Neuronal stem cell (in vitro differentiated cells): ENCODE data around the gene LAMB4.

Experiments
- DNase-seq: peaks from one replicate; pipeline ENCODE4 v3.0.0-alpha.2; 2013; ENCODE audit warnings: low spot score
- H2AFZ ChIP-seq: one replicate; pipeline ENCODE4 v1.6.1; 2013; ENCODE audit warnings: mild to moderate bottlenecking, low read length, inconsistent platforms
- H2AK5ac ChIP-seq: 2 replicates; pipeline ENCODE4 v1.6.1; 2013; ENCODE audit warnings: low read depth, mild to moderate bottlenecking, inconsistent platforms, low read length, moderate library complexity, mixed read lengths
- H2BK120ac ChIP-seq: 2 replicates; pipeline ENCODE4 v1.6.1; 2013; ENCODE audit warnings: low read depth, mild to moderate bottlenecking, inconsistent platforms, low read length, moderate library complexity, mixed read lengths
- H2BK12ac ChIP-seq: one replicate; pipeline ENCODE4 v1.6.1; 2013; ENCODE audit warnings: low read length, inconsistent platforms
- H2BK15ac ChIP-seq: 2 replicates; pipeline ENCODE4 v1.6.1; 2013; ENCODE audit warnings: mild to moderate bottlenecking, low read length, inconsistent platforms, mixed read lengths
- H2BK5ac ChIP-seq: one replicate; pipeline ENCODE4 v1.6.1; 2013; ENCODE audit warnings: inconsistent platforms, mild to moderate bottlenecking, low read length, moderate library complexity
- H3K14ac ChIP-seq: one replicate; pipeline ENCODE4 v1.6.1; 2013; ENCODE audit warnings: low read length, inconsistent platforms
- H3K18ac ChIP-seq: 2 replicates; pipeline ENCODE4 v1.6.1; 2013; ENCODE audit warnings: low read length, inconsistent platforms
- H3K23ac ChIP-seq: 2 replicates; pipeline ENCODE4 v1.6.1; 2013; ENCODE audit warnings: low read depth, mild to moderate bottlenecking, mixed read lengths, low read length, inconsistent platforms; ENCODE audit not compliant: poor library complexity
- H3K27ac ChIP-seq: replicated peaks from 3 replicates; pipeline ENCODE4 v1.5.1; 2013; ENCODE audit warnings: low read length, inconsistent platforms
- H3K27me3 ChIP-seq, 3 experiments: 2 replicates each; pipeline ENCODE4 v1.6.1; 2013; ENCODE audit warnings: low read length in 3 of 3, mild to moderate bottlenecking in 2 of 3, inconsistent platforms in 1 of 3, low read depth in 1 of 3, mixed read lengths in 1 of 3, moderate library complexity in 1 of 3; ENCODE audit not compliant: control insufficient read depth in 3 of 3, insufficient read depth in 3 of 3
- H3K36me3 ChIP-seq, 2 donors: replicated peaks in 1 of 2; 2 replicates each; pipeline ENCODE4 v1.6.1; 2013; ENCODE audit warnings: low read length in 2 of 2; ENCODE audit not compliant: control insufficient read depth in 2 of 2, insufficient read depth in 2 of 2
- H3K4ac ChIP-seq: 2 replicates; pipeline ENCODE4 v1.6.1; 2013; ENCODE audit warnings: inconsistent platforms, mild to moderate bottlenecking, low read length, moderate library complexity
- H3K4me1 ChIP-seq, 2 donors: 1 replicate in 1 of 2; 2 replicates in 1 of 2; pipeline ENCODE4 v1.6.1; 2013; ENCODE audit warnings: low read length in 2 of 2, low read depth in 1 of 2; ENCODE audit not compliant: control insufficient read depth in 2 of 2, insufficient read depth in 1 of 2
- H3K4me2 ChIP-seq: one replicate; pipeline ENCODE4 v1.6.1; 2013; ENCODE audit warnings: mild to moderate bottlenecking, low read length, inconsistent platforms; ENCODE audit not compliant: insufficient read depth, poor library complexity, severe bottlenecking
- H3K4me3 ChIP-seq, 2 donors: 2 replicates each; pipeline ENCODE4 v1.5.1; 2013; ENCODE audit warnings: low read length in 2 of 2, mild to moderate bottlenecking in 2 of 2, inconsistent platforms in 1 of 2, moderate library complexity in 1 of 2
- H3K79me1 ChIP-seq: one replicate; pipeline ENCODE4 v1.6.1; 2013; ENCODE audit warnings: low read depth, mild to moderate bottlenecking, inconsistent platforms, low read length, moderate library complexity
- H3K9ac ChIP-seq: one replicate; pipeline ENCODE4 v1.6.1; 2013; ENCODE audit warnings: mild to moderate bottlenecking, low read depth, low read length, inconsistent platforms; ENCODE audit not compliant: poor library complexity
- H3K9me3 ChIP-seq, 2 donors: replicated peaks in 1 of 2; 2 replicates each; pipeline versions ENCODE3 to v1.6.1; 2013; ENCODE audit warnings: low read length in 2 of 2, mild to moderate bottlenecking in 2 of 2, inconsistent platforms in 1 of 2, low read depth in 1 of 2, mixed read lengths in 1 of 2, moderate library complexity in 1 of 2; ENCODE audit not compliant: control insufficient read depth in 2 of 2, insufficient read depth in 1 of 2
- H4K8ac ChIP-seq: one replicate; pipeline ENCODE4 v1.6.1; 2013; ENCODE audit warnings: low read depth, mild to moderate bottlenecking, inconsistent platforms, low read length, moderate library complexity
- H4K91ac ChIP-seq: one replicate; pipeline ENCODE4 v1.6.1; 2013; ENCODE audit warnings: low read length, low read depth, mild to moderate bottlenecking, inconsistent platforms; ENCODE audit not compliant: poor library complexity
- WGBS, 2 donors: extraction: QIAGEN DNeasy Blood & Tissue Kit; methylation state at CpG; one replicate each; pipeline ENCODE4 v1.1.7; 2013; ENCODE audit warnings: missing lambda C conversion rate in 2 of 2, mixed read lengths in 1 of 2; ENCODE audit not compliant: insufficient read length in 2 of 2, insufficient replicate concordance in 1 of 2; ENCODE audit errors: extremely low coverage in 2 of 2; 5-methylcytosine and 5-hydroxymethylcytosine counted together

Gene LAMB4

DNA sequence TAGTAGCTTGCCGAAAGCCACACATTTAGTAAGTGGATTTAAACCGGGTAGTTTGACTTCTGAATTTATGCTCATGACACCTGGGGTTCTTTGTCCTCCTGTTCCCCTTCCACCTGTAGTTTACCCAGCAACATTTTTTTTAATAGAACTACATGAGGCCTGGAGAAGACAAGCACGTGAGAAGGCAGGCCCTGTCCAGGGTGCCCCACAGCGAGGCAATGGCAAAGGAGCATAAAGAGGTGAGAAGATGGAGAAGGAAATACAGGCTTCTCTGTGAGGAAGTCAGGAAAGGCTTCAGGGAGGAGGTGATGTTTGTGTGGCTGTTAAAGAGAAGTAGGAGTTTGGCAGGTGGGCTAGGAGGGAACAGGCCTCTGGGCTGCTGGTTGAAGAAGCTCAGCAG lies 76.9 kb downstream of the LAMB4 start:
- Histone ChIP-seq H3K14ac (no peak overlapping the region), H3K9ac (no peak overlapping the region), H3K18ac (no peak overlapping the region), H2BK5ac (no peak overlapping the region), H3K4me1 (no peaks in the 10 kb centered on the region), H3K23ac (no peak overlapping the region), H2AFZ (no peak overlapping the region), H3K4ac (no peak overlapping the region), H2BK120ac (no peak overlapping the region), H3K4me2 (no peak overlapping the region), H3K27ac (no peak overlapping the region), H3K9me3 (no peaks in the 10 kb centered on the region), H4K91ac (no peak overlapping the region), H4K8ac (no peak overlapping the region), H2AK5ac (no peak overlapping the region), H2BK15ac (no peak overlapping the region), H3K27me3 (no peaks in the 10 kb centered on the region), H3K79me1 (no peaks in the 10 kb centered on the region), H3K36me3 (no peaks in the 10 kb centered on the region), H2BK12ac (no peak overlapping the region), H3K4me3 (no peak overlapping the region)
- no peak for DNase-seq
- WGBS, 2 donors, result no CpG with 5 or more reads among the region's 4 CpGs

DNA sequence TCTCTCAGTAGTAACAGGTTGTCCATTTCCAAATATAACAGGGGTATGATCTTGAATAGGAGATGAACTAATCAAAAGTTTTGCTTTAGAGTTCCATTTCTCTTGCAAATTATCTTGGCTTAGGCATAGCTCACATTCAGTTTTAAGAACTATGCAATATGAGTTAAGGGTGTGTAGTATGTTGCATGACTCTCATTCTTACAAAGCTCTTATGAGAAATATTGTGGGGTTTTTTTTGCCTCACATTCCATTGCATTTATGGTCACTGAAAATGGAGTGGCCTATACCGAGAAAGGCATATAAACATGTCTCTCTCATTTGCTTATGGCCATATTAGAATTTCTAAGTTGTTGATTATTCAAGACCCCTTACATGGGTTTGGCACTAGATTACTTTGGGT lies 78.7 kb downstream of the LAMB4 start:
- Histone ChIP-seq H3K4me2 (no peak overlapping the region), H3K27ac (no peak overlapping the region), H3K18ac (no peak overlapping the region), H3K27me3 (no peaks in the 10 kb centered on the region), H3K14ac (no peak overlapping the region), H3K4me1 (no peaks in the 10 kb centered on the region), H2AFZ (no peak overlapping the region), H3K79me1 (no peaks in the 10 kb centered on the region), H4K91ac (no peak overlapping the region), H3K4me3 (no peak overlapping the region), H2BK15ac (no peak overlapping the region), H2AK5ac (no peak overlapping the region), H3K36me3 (no peaks in the 10 kb centered on the region), H3K4ac (no peak overlapping the region), H2BK12ac (no peak overlapping the region), H2BK5ac (no peak overlapping the region), H3K9me3 (no peaks in the 10 kb centered on the region), H4K8ac (no peak overlapping the region), H2BK120ac (no peak overlapping the region), H3K9ac (no peak overlapping the region), H3K23ac (no peak overlapping the region)
- DNase-seq, result no peak
- WGBS, 2 donors, result no CpG with 5 or more reads among the region's 1 CpG

DNA sequence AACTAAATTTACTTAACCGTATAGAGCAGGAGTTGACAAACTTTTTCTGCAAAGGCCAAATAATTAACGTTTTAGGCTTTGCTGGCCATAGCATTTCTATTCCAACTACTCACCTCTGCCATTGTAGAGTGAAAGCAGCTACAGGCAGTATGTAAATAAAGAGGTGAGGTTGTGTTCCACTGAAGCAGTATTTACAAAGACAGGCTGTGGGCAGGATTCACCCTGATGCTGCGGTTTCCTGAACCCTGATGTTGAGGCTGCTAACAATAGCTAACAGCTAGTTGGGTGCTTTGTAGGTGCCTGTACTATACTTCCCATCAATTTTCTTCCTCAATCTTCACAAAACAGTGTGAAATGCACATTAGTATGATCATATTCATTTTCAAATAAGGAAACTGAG lies 80.2 kb downstream of the LAMB4 start:
- H4K91ac ChIP-seq, result no peak overlapping the region

DNA sequence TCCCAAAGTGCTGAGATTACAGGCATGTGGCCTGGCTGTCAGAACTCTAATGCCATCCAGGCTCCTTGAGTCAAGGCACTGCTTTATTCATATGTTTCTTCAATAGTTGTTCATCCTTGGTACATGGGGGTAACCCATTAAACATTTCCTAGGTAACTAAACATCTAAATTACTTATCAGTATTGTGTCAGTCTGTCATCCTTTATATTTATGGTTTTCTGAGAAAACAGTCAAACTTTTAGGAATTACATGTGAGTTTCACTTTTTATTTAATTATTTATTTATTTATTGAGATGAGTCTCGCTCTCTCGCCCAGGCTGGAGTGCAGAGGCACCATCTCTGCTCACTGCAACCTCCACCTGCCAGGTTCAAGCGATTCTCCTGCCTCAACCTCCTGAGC lies 81.7 kb downstream of the LAMB4 start:
- no peaks in the 10 kb centered on the region for H3K9me3 ChIP-seq
- no peak overlapping the region for H2BK120ac ChIP-seq
- no peak overlapping the region for H3K18ac ChIP-seq
- no peak overlapping the region for H4K91ac ChIP-seq
- H3K4me2 ChIP-seq, result no peak overlapping the region
- no peak overlapping the region for H2AFZ ChIP-seq
- H3K36me3 ChIP-seq, result no peaks in the 10 kb centered on the region
- no peak overlapping the region for H3K4ac ChIP-seq
- H3K27ac ChIP-seq, result no peak overlapping the region
- H2AK5ac ChIP-seq, result no peak overlapping the region
- no peak overlapping the region for H2BK12ac ChIP-seq
- no peaks in the 10 kb centered on the region for H3K27me3 ChIP-seq
- no peaks in the 10 kb centered on the region for H3K4me1 ChIP-seq
- H3K23ac ChIP-seq, result no peak overlapping the region
- no peak for DNase-seq
- H2BK15ac ChIP-seq, result no peak overlapping the region
- H3K79me1 ChIP-seq, result no peaks in the 10 kb centered on the region
- WGBS, 2 donors, result no CpG with 5 or more reads among the region's 3 CpGs
- no peak overlapping the region for H3K14ac ChIP-seq
- no peak overlapping the region for H3K4me3 ChIP-seq
- no peak overlapping the region for H2BK5ac ChIP-seq
- H3K9ac ChIP-seq, result no peak overlapping the region
- no peak overlapping the region for H4K8ac ChIP-seq

More for the DNA sequence above, 80.2 kb downstream of the LAMB4 start:
- Histone ChIP-seq H3K9me3 (no peaks in the 10 kb centered on the region), H2BK15ac (no peak overlapping the region), H3K27me3 (no peaks in the 10 kb centered on the region), H3K4me1 (no peaks in the 10 kb centered on the region), H2AK5ac (no peak overlapping the region), H3K4me3 (no peak overlapping the region), H3K27ac (no peak overlapping the region), H3K79me1 (no peaks in the 10 kb centered on the region), H2BK12ac (no peak overlapping the region), H3K4me2 (no peak overlapping the region), H3K18ac (no peak overlapping the region), H3K9ac (no peak overlapping the region), H3K36me3 (no peaks in the 10 kb centered on the region), H3K14ac (no peak overlapping the region), H3K23ac (no peak overlapping the region), H3K4ac (no peak overlapping the region), H2BK120ac (no peak overlapping the region), H2BK5ac (no peak overlapping the region), H4K8ac (no peak overlapping the region), H2AFZ (no peak overlapping the region)
- WGBS, 2 donors, result no CpG with 5 or more reads among the region's 3 CpGs
- DNase-seq, result no peak
